Spinal cord (tissue), 10 donors: ENCODE results near the gene ARRDC2. TPM values are rescaled to one million over a fixed set of nuclear protein-coding genes. Genes with fewer than 3 reads are reported as not detected.

Source experiments
- DNase-seq, 6 donors: peaks; one replicate each; pipeline versions ENCODE4 v3.0.0 to v3.0.0-alpha.2; 2013 to 2015; ENCODE audit warnings: low spot score in 6 of 6, low read depth in 4 of 6
- H3K27ac ChIP-seq: one replicate; pipeline ENCODE4 v1.5.1; 2013; ENCODE audit warnings: low read depth, low read length, control low read depth
- H3K27me3 ChIP-seq: one replicate; pipeline ENCODE4 v1.6.1; 2013; ENCODE audit warnings: low read length; ENCODE audit not compliant: control insufficient read depth, insufficient read depth
- H3K36me3 ChIP-seq: one replicate; pipeline ENCODE4 v1.6.1; 2013; ENCODE audit warnings: low read length; ENCODE audit not compliant: control insufficient read depth, insufficient read depth
- H3K4me1 ChIP-seq: one replicate; pipeline ENCODE4 v1.6.1; 2013; ENCODE audit warnings: low read length; ENCODE audit not compliant: control insufficient read depth, insufficient read depth
- H3K4me3 ChIP-seq: one replicate; pipeline ENCODE4 v1.5.1; 2013; ENCODE audit warnings: low read depth, low read length, control low read depth
- H3K9me3 ChIP-seq: one replicate; pipeline ENCODE4 v1.6.1; 2013; ENCODE audit warnings: low read length; ENCODE audit not compliant: control insufficient read depth, insufficient read depth
- WGBS: methylation state at CpG from one replicate; pipeline ENCODE4 v1.1.5; 2013; ENCODE audit warnings: missing lambda C conversion rate; ENCODE audit not compliant: insufficient coverage; 5-methylcytosine and 5-hydroxymethylcytosine counted together
- polyA plus RNA-seq, 2 donors: library from polyadenylated mRNA; unstranded; fragments of 120-200 nt; gene quantifications; one replicate each; pipeline ENCODE4 v1.2.1, GENCODE V29; 2013; ENCODE audit not compliant: insufficient read length in 2 of 2
- total RNA-seq, 2 donors: library from RNA; depleted of rRNA in 1 of 2; stranded (reverse); fragments of 120-200 nt in 1 of 2; fragments of >200 nt in 1 of 2; gene quantifications; one replicate each; pipeline versions ENCODE4 v1.2.3 to v1.2.4, GENCODE V29; 2013 to 2014
- donor health status: healthy.

Gene ARRDC2
- total and polyA plus RNA-seq, 4 donors: 4.9 to 8.0 (median 5.9) TPM

- no peak for DNase-seq
- H3K27me3 ChIP-seq: no peaks in the 10 kb centered on the region
- no peak overlapping the region for H3K4me3 ChIP-seq
- no peaks in the 10 kb centered on the region for H3K9me3 ChIP-seq
- H3K4me1 ChIP-seq: no peaks in the 10 kb centered on the region
- H3K36me3 ChIP-seq: peaks cover 84% of the 10 kb centered on the region
- no peak overlapping the region for H3K27ac ChIP-seq
- WGBS: 93% methylated on average over 11 of the region's 13 CpGs
Observed at GRCh38 chr19:17988161-17988560, 19.8 kb upstream of the ARRDC2 start.

- Histone ChIP-seq H3K27me3 (no peaks in the 10 kb centered on the region), H3K4me3 (no peak overlapping the region), H3K27ac (no peak overlapping the region), H3K36me3 (peaks cover 76% of the 10 kb centered on the region), H3K4me1 (no peaks in the 10 kb centered on the region), H3K9me3 (no peaks in the 10 kb centered on the region)
- no peak for DNase-seq
- 94% methylated on average over 15 of the region's 16 CpGs for WGBS
Observed at GRCh38 chr19:17989425-17990094, 18.4 kb upstream of the ARRDC2 start.

GRCh38 chr19:17993076-17993813, 14.7 kb upstream of the ARRDC2 start:
- WGBS: 87% methylated on average over 14 of the region's 27 CpGs
- H3K9me3 ChIP-seq: no peaks in the 10 kb centered on the region
- H3K4me1 ChIP-seq: peaks cover 5% of the 10 kb centered on the region
- no peak for DNase-seq
- no peak overlapping the region for H3K27ac ChIP-seq
- H3K4me3 ChIP-seq: no peak overlapping the region
- no peaks in the 10 kb centered on the region for H3K27me3 ChIP-seq
- peaks cover 57% of the 10 kb centered on the region for H3K36me3 ChIP-seq

GRCh38 chr19:17996826-17997316, 11.1 kb upstream of the ARRDC2 start:
- Histone ChIP-seq H3K27ac (no peak overlapping the region), H3K4me1 (peaks cover 9% of the 10 kb centered on the region), H3K9me3 (no peaks in the 10 kb centered on the region), H3K36me3 (peaks cover 43% of the 10 kb centered on the region), H3K27me3 (peaks cover 10% of the 10 kb centered on the region), H3K4me3 (no peak overlapping the region)
- DNase-seq: peak in 5 of 6 donors; percentile 49 to 88 (median 72)
- WGBS: 9% methylated on average over 12 of the region's 15 CpGs

GRCh38 chr19:17997969-17998826, 9.8 kb upstream of the ARRDC2 start:
- peaks cover 18% of the 10 kb centered on the region for H3K27me3 ChIP-seq
- H3K4me3 ChIP-seq: no peak overlapping the region
- no peak for DNase-seq
- WGBS: 68% methylated on average over 37 of the region's 41 CpGs
- H3K27ac ChIP-seq: no peak overlapping the region
- peaks cover 33% of the 10 kb centered on the region for H3K36me3 ChIP-seq
- H3K4me1 ChIP-seq: peaks cover 9% of the 10 kb centered on the region
- H3K9me3 ChIP-seq: no peaks in the 10 kb centered on the region

GRCh38 chr19:17998827-17999150, 9.2 kb upstream of the ARRDC2 start:
- Histone ChIP-seq H3K4me1 (peaks cover 9% of the 10 kb centered on the region), H3K9me3 (no peaks in the 10 kb centered on the region), H3K27me3 (peaks cover 18% of the 10 kb centered on the region), H3K27ac (no peak overlapping the region), H3K36me3 (peaks cover 29% of the 10 kb centered on the region), H3K4me3 (no peak overlapping the region)
- DNase-seq: no peak
- WGBS: 79% methylated on average over 4 of the region's 5 CpGs

- H3K4me3 ChIP-seq: no peak overlapping the region
- WGBS: 89% methylated on average over 17 of the region's 21 CpGs
Observed at GRCh38 chr19:17999684-18000479, 8.1 kb upstream of the ARRDC2 start.

GRCh38 chr19:18000480-18000914, 7.5 kb upstream of the ARRDC2 start:
- peaks cover 29% of the 10 kb centered on the region for H3K36me3 ChIP-seq
- H3K4me1 ChIP-seq: peaks cover 9% of the 10 kb centered on the region
- no peak overlapping the region for H3K4me3 ChIP-seq
- H3K27me3 ChIP-seq: peaks cover 18% of the 10 kb centered on the region
- 31% methylated on average over 11 of the region's 17 CpGs for WGBS
- no peak overlapping the region for H3K27ac ChIP-seq
- H3K9me3 ChIP-seq: no peaks in the 10 kb centered on the region
- DNase-seq: no peak

More at GRCh38 chr19:17999684-18000479, 8.1 kb upstream of the ARRDC2 start:
- H3K27ac ChIP-seq: no peak overlapping the region
- H3K27me3 ChIP-seq: peaks cover 18% of the 10 kb centered on the region
- peaks cover 9% of the 10 kb centered on the region for H3K4me1 ChIP-seq
- peaks cover 29% of the 10 kb centered on the region for H3K36me3 ChIP-seq
- DNase-seq: no peak
- H3K9me3 ChIP-seq: no peaks in the 10 kb centered on the region
